GM12878 (cell line): ENCODE results near the gene PRKAG2.

Experiments used
- HCFC1 ChIP-seq: fragments of 150-350 bp; IDR thresholded peaks from 2 replicates; pipeline ENCODE4 v1.6.1; 2014; ENCODE audit warnings: low read length
- NKRF ChIP-seq: fragments of 450-650 bp; conservative IDR thresholded peaks from 2 replicates; pipeline ENCODE4 v1.6.1; 2017; ENCODE audit warnings: mild to moderate bottlenecking, moderate library complexity
- SIN3A ChIP-seq: IDR thresholded peaks from 2 replicates; pipeline ENCODE4 v1.6.1; 2012; ENCODE audit warnings: low read depth, low read length, improper control_type of control experiment
- USF2 ChIP-seq: IDR thresholded peaks from 2 replicates; pipeline ENCODE4 v1.6.1; 2011; ENCODE audit warnings: low read depth, low read length, improper control_type of control experiment, borderline replicate concordance

GRCh38 chr7:151849879-151850260, 27.0 kb downstream of the PRKAG2 start:
- TF ChIP-seq NKRF: no peak
- no peak for TF ChIP-seq HCFC1
- TF ChIP-seq USF2: no peak
- no peak for TF ChIP-seq SIN3A
